NCI-H82 treated with DMSO at 0.1 percent for 48 hours (cell line): Measurements from ENCODE around the gene SPRY4.
"Not testable (repeated sequence)": the region's sequence is repeated elsewhere in the genome, so short reads cannot be mapped to it uniquely, and the experiment has no call there.

Experiments
- DNase-seq: peaks from one replicate; lab custom pipeline; 2025; ENCODE audit not compliant: unreplicated experiment; lab: John Stamatoyannopoulos, UW

Gene SPRY4

GRCh38 chr5:142334538-142334937, 9.7 kb upstream of the SPRY4 start:
- no peak for DNase-seq

- DNase-seq = not testable (repeated sequence)
Measured at GRCh38 chr5:142333749-142334148, 8.9 kb upstream of the SPRY4 start.

GRCh38 chr5:142330444-142330843, 5.6 kb upstream of the SPRY4 start:
- DNase-seq = no peak

DNA sequence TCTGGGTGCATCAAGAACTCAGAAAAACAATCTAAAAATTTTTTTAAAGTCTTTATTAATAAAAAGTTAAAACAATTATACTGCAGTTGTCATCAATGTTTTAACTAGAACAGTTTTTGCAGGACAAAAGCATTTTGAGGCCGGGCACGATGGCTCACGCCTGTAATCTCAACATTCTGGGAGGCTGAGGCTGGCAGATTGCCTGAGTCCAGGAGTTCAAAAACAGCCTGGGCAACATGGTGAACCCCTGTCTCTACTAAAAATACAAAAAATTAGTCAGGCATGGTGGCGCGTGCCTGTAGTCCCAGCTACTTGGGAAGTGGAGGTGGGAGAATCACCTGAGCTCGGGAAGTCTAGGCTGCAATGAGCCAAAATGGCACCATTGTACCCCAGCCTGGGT, 5.2 kb upstream of the SPRY4 start:
- DNase-seq = no peak

DNA sequence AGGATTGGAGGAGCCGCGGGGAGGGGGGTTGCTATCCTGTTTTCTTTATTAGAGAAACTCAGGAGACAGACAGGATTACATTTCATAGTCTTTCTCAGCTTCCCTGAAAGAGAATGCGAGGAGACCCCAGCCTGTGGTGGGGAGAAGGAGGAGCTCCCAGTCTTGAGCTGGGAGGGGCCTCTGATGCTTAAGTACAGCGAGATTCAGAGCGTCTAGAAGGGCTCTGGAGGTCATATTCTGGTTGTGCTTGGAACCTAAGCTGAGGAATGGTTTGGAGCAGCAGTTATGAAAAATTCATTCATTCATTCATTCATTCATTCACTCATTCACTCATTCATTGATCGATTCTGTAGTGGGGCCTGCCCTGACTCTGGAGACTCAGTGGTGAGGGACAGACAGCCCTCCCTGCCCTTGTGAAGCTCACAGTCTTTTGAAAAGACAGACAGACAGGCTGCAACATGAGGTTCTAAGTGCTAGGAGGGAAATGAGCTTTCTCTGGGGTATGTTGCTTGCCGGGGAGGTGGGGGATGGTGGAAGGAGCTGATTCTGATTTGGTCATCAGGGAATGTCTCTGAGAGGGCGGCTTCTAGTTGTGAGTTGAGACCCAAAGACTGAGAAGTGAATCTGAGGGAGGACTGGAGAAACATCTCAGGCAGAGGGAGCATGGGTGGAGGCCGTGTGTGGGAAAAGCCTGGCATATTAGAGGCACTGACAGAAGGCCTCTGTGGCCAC, 2.5 kb upstream of the SPRY4 start:
- no peak for DNase-seq

- no peak for DNase-seq
Measured at GRCh38 chr5:142326480-142326938, 1.7 kb upstream of the SPRY4 start.

DNA sequence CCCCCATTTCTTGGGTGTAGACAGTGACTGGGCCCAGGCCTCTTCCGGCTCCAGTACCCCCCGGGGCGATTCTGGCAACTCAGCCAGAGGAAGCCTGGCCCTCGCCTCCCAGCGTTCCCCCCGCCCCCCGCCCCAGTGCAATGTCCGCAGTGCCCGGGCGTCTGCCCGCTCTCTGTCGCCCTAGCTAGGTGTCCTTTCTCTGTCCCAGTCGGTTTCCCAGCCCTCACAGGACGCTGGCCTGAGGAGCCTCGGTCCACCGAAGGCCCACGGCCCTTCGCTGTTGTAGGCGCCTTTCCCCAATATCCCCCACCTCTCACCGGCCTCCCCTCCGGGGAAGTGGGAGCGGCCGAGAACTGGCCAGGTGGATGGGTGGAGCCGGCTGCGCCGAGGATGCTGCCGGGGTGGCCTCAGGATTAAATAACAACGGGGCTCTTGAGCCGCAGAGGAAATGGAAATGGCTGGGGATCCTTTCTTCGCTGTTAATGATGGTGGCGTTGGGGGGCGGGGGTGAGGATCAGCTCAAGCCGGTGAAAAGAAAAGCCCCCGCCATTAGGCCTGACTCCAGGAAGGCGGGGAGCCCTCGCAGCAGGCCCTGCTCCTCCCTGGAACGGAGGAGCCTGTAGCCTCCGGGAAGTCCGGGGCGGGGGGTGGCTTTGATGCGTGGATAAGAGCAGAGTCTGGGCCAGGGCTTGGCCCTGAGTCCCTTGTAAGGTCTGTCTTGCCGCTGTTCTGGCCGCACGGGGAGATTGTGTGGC, 1.1 kb upstream of the SPRY4 start:
- DNase-seq = no peak

DNA sequence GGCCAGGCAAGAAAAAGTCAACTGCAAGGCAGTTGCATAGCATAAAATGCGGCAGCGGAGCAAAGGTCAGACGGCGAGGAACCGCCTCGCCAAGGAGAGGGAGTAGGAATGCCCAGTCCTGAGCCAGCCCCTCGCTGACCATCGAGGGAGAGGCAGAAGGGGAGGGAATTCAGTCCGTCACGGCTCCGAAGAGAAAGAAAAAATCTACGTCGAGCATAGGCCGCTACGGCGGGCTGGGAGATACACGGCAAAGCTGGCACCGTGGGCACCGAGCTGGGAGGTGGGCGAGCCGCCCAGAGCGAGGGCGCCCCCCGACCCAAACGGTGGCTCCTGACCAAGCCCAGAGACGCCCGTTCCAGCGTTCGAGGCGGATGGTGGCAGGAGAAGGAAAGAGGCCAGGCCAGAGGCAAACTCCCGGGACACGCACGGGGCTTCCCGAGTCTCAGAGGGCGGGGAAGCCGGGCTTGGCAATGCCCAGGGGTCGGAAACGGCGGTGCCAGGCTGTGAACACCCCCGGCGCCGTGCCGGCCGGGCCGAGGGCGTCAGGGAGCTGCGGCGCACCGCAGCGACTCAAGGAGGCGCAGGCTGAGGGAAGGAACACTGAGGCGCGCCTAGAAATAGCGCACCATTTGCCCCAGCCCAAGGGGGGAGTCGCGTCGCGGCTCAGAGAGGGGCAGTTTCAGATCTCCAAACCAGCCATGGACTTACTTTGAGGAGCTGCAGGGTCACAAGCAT, 518 bp downstream of the SPRY4 start:
- no peak for DNase-seq

DNA sequence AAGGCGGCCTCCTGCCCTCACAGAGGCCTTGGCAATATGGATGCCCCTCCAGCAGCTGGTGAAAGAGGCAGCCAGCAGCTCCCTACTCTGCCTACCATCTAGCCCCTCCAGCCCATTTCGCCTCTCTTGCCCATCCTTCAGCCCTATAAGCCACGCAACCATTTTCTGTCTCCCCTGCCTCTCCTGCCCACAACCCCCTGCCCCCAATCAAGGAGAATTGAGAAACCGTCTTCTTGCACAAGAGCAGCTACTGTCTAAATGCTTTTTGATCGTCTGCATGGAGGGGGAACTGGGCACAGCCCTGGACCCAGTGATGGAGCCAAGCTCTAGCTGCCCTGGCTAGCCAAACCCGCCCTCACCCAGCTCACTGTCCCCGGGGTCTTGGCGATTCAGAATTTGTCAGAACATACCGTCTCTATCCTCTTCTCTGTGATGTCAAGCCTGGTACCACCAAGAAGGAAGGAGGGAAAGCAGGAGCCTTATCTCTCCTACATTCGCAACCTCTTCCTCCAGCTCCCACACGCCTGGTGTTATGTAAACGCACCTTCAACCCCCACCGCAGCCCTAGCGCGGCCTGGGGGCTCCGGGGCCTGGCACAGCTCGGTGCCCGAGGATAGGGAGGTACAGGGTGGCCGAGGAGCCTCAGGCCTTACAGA, 1.2 kb downstream of the SPRY4 start:
- DNase-seq = no peak

DNA sequence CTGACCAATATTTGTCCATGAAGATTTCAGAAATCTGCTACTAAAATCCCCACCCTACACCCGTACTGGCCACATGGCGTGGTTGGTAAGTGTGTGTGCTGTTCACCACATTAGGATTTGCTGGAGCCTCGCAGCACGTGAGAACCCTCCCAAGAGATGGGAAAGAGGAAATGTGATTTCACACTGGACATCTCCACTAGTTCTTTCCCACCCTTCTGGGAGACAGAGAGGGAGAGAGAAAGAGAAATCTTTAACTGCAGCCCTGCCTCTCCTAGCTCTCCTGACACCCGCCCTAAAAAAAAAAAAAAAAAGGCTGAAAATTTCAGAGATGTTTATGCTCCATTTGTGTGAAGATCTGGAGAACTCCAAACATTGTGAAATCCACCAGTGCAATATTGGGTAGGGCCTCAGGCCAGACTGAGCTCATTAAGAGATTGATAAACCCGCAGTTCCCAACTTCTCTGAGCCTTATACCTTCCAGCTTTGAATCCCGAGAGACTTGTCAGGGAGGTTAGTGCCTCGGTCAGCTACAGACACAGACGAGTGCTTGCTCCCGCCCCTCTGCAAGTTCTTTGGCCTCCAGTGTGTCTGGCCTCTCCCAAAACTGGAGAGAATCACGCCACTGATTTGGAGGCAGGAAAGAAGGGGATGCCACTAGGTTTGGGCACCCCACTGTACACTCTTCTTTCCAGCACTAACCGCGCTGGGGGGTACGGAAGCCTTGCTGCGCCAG, 1.9 kb downstream of the SPRY4 start:
- DNase-seq = peak; percentile 2

DNA sequence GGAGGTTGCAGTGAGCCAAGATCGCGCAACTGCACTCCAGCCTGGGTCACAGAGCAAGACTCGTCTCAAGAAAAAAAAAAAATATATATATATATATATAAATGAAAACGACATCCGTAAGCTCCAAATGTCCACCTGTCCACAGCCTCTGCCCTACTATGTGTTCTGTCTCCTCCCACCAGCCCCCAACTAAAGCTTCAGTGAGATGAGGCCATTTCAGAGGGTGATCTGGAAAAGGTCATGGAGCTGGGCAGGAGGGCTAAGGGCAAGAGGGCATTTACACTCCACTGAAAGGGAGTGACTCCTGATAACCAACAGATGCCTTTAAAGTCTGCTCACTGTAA, 2.4 kb downstream of the SPRY4 start:
- DNase-seq = no peak

- DNase-seq = no peak
Measured at GRCh38 chr5:142320851-142321560, 3.8 kb downstream of the SPRY4 start.

GRCh38 chr5:142320430-142320738, 4.4 kb downstream of the SPRY4 start:
- peak; percentile 3 for DNase-seq

GRCh38 chr5:142319560-142320429, 5.0 kb downstream of the SPRY4 start:
- DNase-seq = no peak

GRCh38 chr5:142319105-142319504, 5.7 kb downstream of the SPRY4 start:
- DNase-seq = no peak

- no peak for DNase-seq
Measured at GRCh38 chr5:142317753-142318152, 7.1 kb downstream of the SPRY4 start.

GRCh38 chr5:142317173-142317572, 7.6 kb downstream of the SPRY4 start:
- DNase-seq = no peak

DNA sequence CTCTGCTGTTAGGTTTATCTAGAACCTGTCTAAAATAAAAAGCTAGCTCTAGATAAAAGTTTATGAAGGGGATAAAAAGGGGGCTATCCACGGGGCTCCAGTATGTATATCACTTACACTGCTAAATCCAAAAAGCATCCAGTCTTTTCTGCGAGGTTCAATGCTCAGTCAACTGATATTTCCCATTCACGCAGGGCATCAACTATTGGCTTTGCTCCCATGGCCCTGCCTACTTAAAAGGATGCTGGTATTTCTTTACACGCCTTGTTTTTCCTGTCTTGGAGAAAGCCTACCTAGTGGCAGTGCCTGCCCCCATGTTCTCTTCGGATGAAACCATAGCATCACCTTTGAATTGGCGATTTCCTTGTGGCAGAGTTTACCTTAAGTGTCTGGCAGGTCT, 8.1 kb downstream of the SPRY4 start:
- no peak for DNase-seq

GRCh38 chr5:142316051-142316450, 8.8 kb downstream of the SPRY4 start:
- peak; percentile 6 for DNase-seq
